OCI-LY3 (cell line): ENCODE measurements around the gene EMX2.

Experiments
- EZH2phosphoT487 ChIP-seq: fragments of 200-600 bp; shearing (Covaris generic); IDR thresholded peaks from 2 replicates; pipeline ENCODE4 v1.6.1; 2018; ENCODE audit warnings: antibody characterized with exemption, mixed run types, low read depth
- TF ChIP-seq, protein P1 (sequence below): fragments of 200-600, 300-600 bp; sonication (generic); IDR thresholded peaks from 2 replicates; pipeline ENCODE4 v1.5.1; 2014; ENCODE audit warnings: antibody characterized with exemption, low read length, low read depth

DNA sequence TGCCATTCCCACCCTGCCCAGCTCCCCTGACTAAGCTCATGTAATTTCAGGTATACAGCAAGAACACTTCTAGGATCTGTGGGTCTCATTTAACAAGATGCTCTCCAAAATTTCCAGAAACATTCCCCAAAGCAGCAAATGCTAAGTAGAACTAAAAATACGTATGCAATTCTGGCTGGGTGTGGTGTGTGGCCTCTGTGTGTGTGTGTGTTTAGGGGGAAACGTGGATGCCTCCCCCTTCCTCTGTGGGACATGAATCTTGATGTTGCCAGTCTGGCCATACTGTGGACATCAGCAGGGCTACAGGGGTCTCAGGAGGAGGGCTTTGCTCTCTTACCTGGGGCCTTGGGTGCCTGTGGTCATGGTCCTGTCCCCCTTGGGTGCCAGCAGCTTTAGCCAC, 18.4 kb downstream of the EMX2 start:
- TF ChIP-seq, protein P1, sequence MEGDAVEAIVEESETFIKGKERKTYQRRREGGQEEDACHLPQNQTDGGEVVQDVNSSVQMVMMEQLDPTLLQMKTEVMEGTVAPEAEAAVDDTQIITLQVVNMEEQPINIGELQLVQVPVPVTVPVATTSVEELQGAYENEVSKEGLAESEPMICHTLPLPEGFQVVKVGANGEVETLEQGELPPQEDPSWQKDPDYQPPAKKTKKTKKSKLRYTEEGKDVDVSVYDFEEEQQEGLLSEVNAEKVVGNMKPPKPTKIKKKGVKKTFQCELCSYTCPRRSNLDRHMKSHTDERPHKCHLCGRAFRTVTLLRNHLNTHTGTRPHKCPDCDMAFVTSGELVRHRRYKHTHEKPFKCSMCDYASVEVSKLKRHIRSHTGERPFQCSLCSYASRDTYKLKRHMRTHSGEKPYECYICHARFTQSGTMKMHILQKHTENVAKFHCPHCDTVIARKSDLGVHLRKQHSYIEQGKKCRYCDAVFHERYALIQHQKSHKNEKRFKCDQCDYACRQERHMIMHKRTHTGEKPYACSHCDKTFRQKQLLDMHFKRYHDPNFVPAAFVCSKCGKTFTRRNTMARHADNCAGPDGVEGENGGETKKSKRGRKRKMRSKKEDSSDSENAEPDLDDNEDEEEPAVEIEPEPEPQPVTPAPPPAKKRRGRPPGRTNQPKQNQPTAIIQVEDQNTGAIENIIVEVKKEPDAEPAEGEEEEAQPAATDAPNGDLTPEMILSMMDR: no peak
- TF ChIP-seq EZH2phosphoT487: no peak
